ENCODE data around the gene MNT. TPM values are rescaled to one million over a fixed set of nuclear protein-coding genes. Genes with fewer than 3 reads are reported as not detected.

The MNT gene
- total and polyA plus RNA-seq, 2 of the 8 experiments (the other 6 are each of a cell fraction or from before 2014, with no cell fraction given): 5.0 to 17.3 TPM

DNA sequence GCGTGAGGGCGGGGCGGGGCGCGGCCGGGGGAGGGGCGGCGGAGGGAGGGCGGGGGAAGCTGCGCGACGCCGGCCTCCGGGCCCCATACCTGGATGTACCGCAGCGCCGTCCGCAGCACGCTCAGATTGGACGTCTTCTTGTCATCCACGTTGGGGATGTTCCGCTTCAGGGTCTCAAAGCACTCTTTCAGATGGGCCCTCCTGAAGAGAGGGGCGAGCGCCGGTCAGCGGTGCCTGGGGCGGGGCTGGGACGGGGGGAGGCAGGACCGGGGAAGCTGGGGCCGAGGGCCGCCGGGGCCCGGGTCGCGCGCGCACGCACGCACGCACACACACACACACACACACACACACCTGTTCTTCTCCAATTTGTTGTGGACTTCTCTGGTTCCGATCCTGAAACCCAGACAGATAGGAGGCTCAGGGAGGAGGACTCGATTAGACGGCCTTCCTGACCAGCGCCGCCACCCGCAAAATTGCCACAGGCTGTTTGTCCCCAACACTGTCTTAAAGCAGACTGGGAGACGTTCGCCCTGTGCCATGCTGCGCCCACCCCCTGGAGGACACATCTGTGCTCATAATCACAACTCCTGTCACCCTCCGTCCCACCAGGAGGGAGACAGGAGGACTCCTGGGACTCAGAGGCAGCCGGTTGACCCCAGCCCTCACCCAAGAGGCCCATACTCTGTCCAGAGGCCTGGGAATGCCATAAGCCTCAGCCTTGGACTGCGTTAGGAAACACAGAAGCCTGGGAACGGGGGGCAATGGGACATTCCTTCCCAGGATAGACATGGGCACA lies 6.7 kb downstream of the MNT start:
- Histone ChIP-seq H3K27ac (ENCODE audit: low read depth, low read length) (no peak overlapping the region), H2BK120ac (replicated peaks; ENCODE audit: low read depth, low read length) (no peak overlapping the region), H4K20me1 (replicated peaks in 1 of 2; ENCODE audit: control insufficient read depth in 1 of 2, insufficient read depth in 2 of 2, low read length in 2 of 2) (peaks cover 13 to 14% of the 10 kb centered on the region in 2 experiments), H3K14ac (ENCODE audit: insufficient read length) (no peak overlapping the region), H2BK12ac (ENCODE audit: low read depth, low read length) (peak overlapping the region; percentile 39; the same call in 1 of the 2 replicates), H3K27me3 (replicated peaks in 1 of 4; ENCODE audit: control insufficient read depth in 3 of 4, extremely low read depth in 1 of 4, insufficient read depth in 3 of 4, low read length in 3 of 4) (no peaks in the 10 kb centered on the region), H3K9ac (replicated peaks in 1 of 4; ENCODE audit: extremely low read depth in 1 of 4, low read depth in 3 of 4, low read length in 3 of 4) (peak overlapping the region in 1 of 4 experiments; percentile 13; a peak in 1 of 7 replicates), H3K23me2 (ENCODE audit: low read depth, low read length) (peaks cover 20% of the 10 kb centered on the region), H3K18ac (ENCODE audit: extremely low read depth, low read length) (peak overlapping the region; percentile 71), H3K79me2 (ENCODE audit: control insufficient read depth in 1 of 2, insufficient read depth in 2 of 2, low read length in 2 of 2) (peaks cover 0 to 53% of the 10 kb centered on the region in 2 experiments; a peak in 2 of 4 replicates), H2BK15ac (ENCODE audit: low read length) (no peak overlapping the region), H4K5ac (ENCODE audit: insufficient read length, low read depth, low read length) (no peak overlapping the region), H3K4ac (replicated peaks; ENCODE audit: insufficient read length, low read depth, low read length) (no peak overlapping the region), H2BK20ac (ENCODE audit: low read length) (no peak overlapping the region), H2AFZ (ENCODE audit: low read length) (no peak overlapping the region), H3K79me1 (ENCODE audit: low read depth, low read length) (peaks cover 28% of the 10 kb centered on the region), H3K23ac (ENCODE audit: insufficient read length) (no peak overlapping the region), H3K56ac (replicated peaks; ENCODE audit: insufficient read length, low read depth, low read length) (no peak overlapping the region), H4K8ac (ENCODE audit: extremely low read depth, insufficient read depth, low read length) (no peak overlapping the region), H3K4me2 (ENCODE audit: insufficient read depth in 1 of 2, low read depth in 2 of 2, low read length in 2 of 2) (peak overlapping the region; percentile 81 to 99), H2AK5ac (ENCODE audit: low read depth, low read length) (peak overlapping the region; percentile 60; the same call in 1 of the 2 replicates), H4K91ac (replicated peaks; ENCODE audit: insufficient read length, low read length) (no peak overlapping the region), H3K4me3 (ENCODE audit: extremely low read depth in 1 of 4, insufficient read depth in 2 of 4, low read depth in 3 of 4, low read length in 4 of 4) (peak overlapping the region; percentile 18 to 85 (median 48); a peak in 5 of 8 replicates), H3K9me3 (ENCODE audit: insufficient read depth in 2 of 2, low read depth in 1 of 2, low read length in 1 of 2) (no peaks in the 10 kb centered on the region), H2BK5ac (ENCODE audit: low read depth, low read length) (no peak overlapping the region), H3K36me3 (ENCODE audit: control insufficient read depth in 2 of 4, insufficient read depth in 4 of 4, low read length in 3 of 4) (no peaks in the 10 kb centered on the region), H3K4me1 (replicated peaks in 1 of 4; ENCODE audit: control insufficient read depth in 3 of 4, insufficient read depth in 4 of 4, low read length in 3 of 4) (peaks cover 15 to 49% (median 32%) of the 10 kb centered on the region in 4 experiments)
- DNase-seq (ENCODE audit: low read depth in 1 of 2, low spot score in 2 of 2): no peak
- WGBS, 2 experiments (ENCODE audit: extremely low coverage in 1 of 2, insufficient coverage in 1 of 2, insufficient read length in 1 of 2, insufficient replicate concordance in 2 of 2, low coverage in 1 of 2, low lambda C conversion rate in 2 of 2, missing lambda C conversion rate in 1 of 2): 38% methylated on average over 15 of the region's 53 CpGs; no CpG with 5 or more reads in 1 of the 2 experiments
- no peak for FAIRE-seq
- CTCF ChIA-PET (ENCODE audit: partially characterized antibody): interaction anchor here (1.8 kb wide), 1 partner anchor 12 kb away, joined by 6 read pairs; no protein-coding TSS in a partner anchor
- POLR2A ChIA-PET (ENCODE audit: partially characterized antibody): interaction anchor here (0.5 to 15.4 kb wide), 9 partner anchors 7 to 104 kb away, joined by 3 to 193 read pairs (median 4); partner anchors contain the start of genes MNT and TSR1
- TF ChIP-seq POU5F1 (IDR thresholded peaks at IDR 0.05; ENCODE audit: low read depth, low read length): no peak
- no peak for TF ChIP-seq EGR1 (IDR thresholded peaks at IDR 0.05; ENCODE audit: borderline replicate concordance, low read depth, low read length)
- TF ChIP-seq, protein P1, sequence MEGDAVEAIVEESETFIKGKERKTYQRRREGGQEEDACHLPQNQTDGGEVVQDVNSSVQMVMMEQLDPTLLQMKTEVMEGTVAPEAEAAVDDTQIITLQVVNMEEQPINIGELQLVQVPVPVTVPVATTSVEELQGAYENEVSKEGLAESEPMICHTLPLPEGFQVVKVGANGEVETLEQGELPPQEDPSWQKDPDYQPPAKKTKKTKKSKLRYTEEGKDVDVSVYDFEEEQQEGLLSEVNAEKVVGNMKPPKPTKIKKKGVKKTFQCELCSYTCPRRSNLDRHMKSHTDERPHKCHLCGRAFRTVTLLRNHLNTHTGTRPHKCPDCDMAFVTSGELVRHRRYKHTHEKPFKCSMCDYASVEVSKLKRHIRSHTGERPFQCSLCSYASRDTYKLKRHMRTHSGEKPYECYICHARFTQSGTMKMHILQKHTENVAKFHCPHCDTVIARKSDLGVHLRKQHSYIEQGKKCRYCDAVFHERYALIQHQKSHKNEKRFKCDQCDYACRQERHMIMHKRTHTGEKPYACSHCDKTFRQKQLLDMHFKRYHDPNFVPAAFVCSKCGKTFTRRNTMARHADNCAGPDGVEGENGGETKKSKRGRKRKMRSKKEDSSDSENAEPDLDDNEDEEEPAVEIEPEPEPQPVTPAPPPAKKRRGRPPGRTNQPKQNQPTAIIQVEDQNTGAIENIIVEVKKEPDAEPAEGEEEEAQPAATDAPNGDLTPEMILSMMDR (IDR thresholded peaks at IDR 0.05; ENCODE audit: control extremely low read depth in 1 of 3, insufficient read depth in 1 of 3, low read depth in 1 of 3, low read length in 3 of 3): no peak
- TF ChIP-seq SP4 (IDR thresholded peaks at IDR 0.05; ENCODE audit: low read length): 0 out of 2 replicates have a peak, but pooled peaks have one; percentile 8
- no peak for TF ChIP-seq GTF2F1 (IDR thresholded peaks at IDR 0.05; ENCODE audit: borderline replicate concordance, low read depth, low read length)
- peak; percentile 41; the same call in 1 of the 2 replicates for TF ChIP-seq POLR2AphosphoS5 (IDR thresholded peaks at IDR 0.05; ENCODE audit: low read depth, low read length)
- TF ChIP-seq ASH2L (IDR thresholded peaks at IDR 0.05; ENCODE audit: low read length): no peak
- TF ChIP-seq EP300 (IDR thresholded peaks at IDR 0.05; ENCODE audit: borderline replicate concordance in 1 of 2, low read depth in 2 of 2, low read length in 2 of 2): no peak
